Esophagus squamous epithelium (tissue), 5 donors: ENCODE data around the gene CST6. TPM values are rescaled to one million over a fixed set of nuclear protein-coding genes. Genes with fewer than 3 reads are reported as not detected.

Source experiments
- DNase-seq: peaks from one replicate; lab custom pipeline; 2025; lab: John Stamatoyannopoulos, UW
- H3K27ac ChIP-seq, 4 donors: fragments of 200-600 bp; sonication (generic); one replicate each; pipeline ENCODE4 v1.5.1; 2016 to 2019; ENCODE audit warnings: mild to moderate bottlenecking in 1 of 4
- H3K27me3 ChIP-seq, 4 donors: fragments of 200-600 bp; sonication (generic); 1 replicate in 3 of 4; 2 replicates in 1 of 4; pipeline versions ENCODE4 v1.5.1 to v1.6.0; 2017 to 2021; ENCODE audit warnings: antibody characterized with exemption in 1 of 4
- H3K36me3 ChIP-seq, 3 donors: fragments of 200-600 bp; sonication (generic); one replicate each; pipeline ENCODE4 v1.5.1; 2016 to 2019
- H3K4me1 ChIP-seq, 3 donors: fragments of 200-600 bp; sonication (generic); one replicate each; pipeline ENCODE4 v1.5.1; 2017 to 2019
- H3K4me3 ChIP-seq, 4 donors: fragments of 200-600 bp; sonication (generic); 1 replicate in 3 of 4; 2 replicates in 1 of 4; pipeline ENCODE4 v1.5.1; 2016 to 2019; ENCODE audit warnings: mild to moderate bottlenecking in 2 of 4, moderate library complexity in 1 of 4
- H3K9me3 ChIP-seq, 3 donors: fragments of 200-600 bp; sonication (generic); one replicate each; pipeline ENCODE4 v1.5.1; 2016 to 2019
- CTCF ChIP-seq, 6 experiments: fragments of 450-650 bp in 4 of 6; fragments of 200-600 bp in 2 of 6; sonication (generic) in 2 of 6; IDR thresholded peaks; one replicate each; pipeline ENCODE4 v1.5.1; 2016 to 2019; ENCODE audit warnings: antibody characterized with exemption in 6 of 6, mild to moderate bottlenecking in 4 of 6, moderate library complexity in 4 of 6
- POLR2A ChIP-seq, 4 donors: fragments of 450-650 bp; IDR thresholded peaks; one replicate each; pipeline ENCODE4 v1.6.1; 2017; ENCODE audit warnings: antibody characterized with exemption in 4 of 4, mild to moderate bottlenecking in 4 of 4, moderate library complexity in 3 of 4
- WGBS, 2 donors: methylation state at CpG; one replicate each; pipeline ENCODE4 v1.1.5; 2018; 5-methylcytosine and 5-hydroxymethylcytosine counted together
- intact Hi-C: fragments of 100-400 bp; cut with DNase I; formaldehyde crosslinking; loops from one replicate; pipeline ENCODE4 v1.15.0; 2022
- total RNA-seq, 4 donors: library from RNA; depleted of rRNA; stranded (reverse); fragments of >200 nt; gene quantifications; one replicate each; pipeline ENCODE4 v1.1.0, GENCODE V29; 2016
- donor health status: DM: yes; HTN: yes; CAD: no.

The CST6 gene
- total RNA-seq, 4 donors from 2014 or later = 14.6 to 58.5 (median 15.1) TPM

GRCh38 chr11:66050581-66051231 lies 38.9 kb downstream of the CST6 start:
- Histone ChIP-seq H3K4me1 (peaks cover 15 to 50% (median 18%) of the 10 kb centered on the region in 3 donors), H3K27me3 (peaks cover 0 to 39% (median 3%) of the 10 kb centered on the region in 4 donors), H3K9me3 (no peaks in the 10 kb centered on the region), H3K4me3 (no peak overlapping the region), H3K27ac (peak overlapping the region; percentile 87 to 92 (median 92)), H3K36me3 (peaks cover 7 to 27% (median 12%) of the 10 kb centered on the region in 3 donors)
- intact Hi-C loops = no loop called here
- WGBS, 2 donors = 84 to 94% methylated on average over 4 of the region's 5 CpGs
- DNase-seq = no peak
- TF ChIP-seq CTCF (IDR thresholded peaks at IDR 0.05) = no peak
- TF ChIP-seq POLR2A (IDR thresholded peaks at IDR 0.05) = no peak

- peaks cover 15 to 53% (median 18%) of the 10 kb centered on the region in 3 donors for H3K4me1 ChIP-seq
- H3K4me3 ChIP-seq = peak overlapping the region; percentile 88 to 99 (median 94)
- peak overlapping the region; percentile 87 to 92 (median 92) for H3K27ac ChIP-seq
- H3K9me3 ChIP-seq = no peaks in the 10 kb centered on the region
- TF ChIP-seq CTCF (IDR thresholded peaks at IDR 0.05) (no peak), POLR2A (IDR thresholded peaks at IDR 0.05) (no peak)
- peaks cover 7 to 33% (median 17%) of the 10 kb centered on the region in 3 donors for H3K36me3 ChIP-seq
- intact Hi-C loops = no loop called here
- peaks cover 0 to 33% (median 3%) of the 10 kb centered on the region in 4 donors for H3K27me3 ChIP-seq
- 16 to 30% methylated on average over 12 of the region's 12 CpGs for WGBS, 2 donors
- DNase-seq = no peak
These were observed 39.6 kb downstream of the CST6 start for GRCh38 chr11:66051371-66051765.

- WGBS, 2 donors = 0 to 2% methylated on average over 6 to 10 of the region's 84 CpGs
- peaks cover 13 to 40% (median 23%) of the 10 kb centered on the region in 3 donors for H3K36me3 ChIP-seq
These were observed 40.2 kb downstream of the CST6 start, which contains the start of gene SF3B2 for GRCh38 chr11:66051766-66052663. Gene SF3B2, plus strand, starts transcription at chr11:66052364. Its CDS starts 21 bp downstream, at chr11:66052385.

GRCh38 chr11:66052664-66052982 lies 40.8 kb downstream of the CST6 start:
- H3K4me1 ChIP-seq = peaks cover 15 to 53% (median 18%) of the 10 kb centered on the region in 3 donors
- peaks cover 18 to 46% (median 29%) of the 10 kb centered on the region in 3 donors for H3K36me3 ChIP-seq
- no peaks in the 10 kb centered on the region for H3K9me3 ChIP-seq
- DNase-seq = no peak
- WGBS, 2 donors = 1 to 4% methylated on average over 16 to 17 of the region's 17 CpGs
- H3K27ac ChIP-seq = peak overlapping the region; percentile 87 to 92 (median 92)
- H3K27me3 ChIP-seq = peaks cover 0 to 20% (median 3%) of the 10 kb centered on the region in 4 donors
- TF ChIP-seq POLR2A (IDR thresholded peaks at IDR 0.05) (no peak), CTCF (IDR thresholded peaks at IDR 0.05) (no peak)
- H3K4me3 ChIP-seq = peak overlapping the region; percentile 88 to 99 (median 94)
- intact Hi-C loops = no loop called here

More at GRCh38 chr11:66051766-66052663, 40.2 kb downstream of the CST6 start, which contains the start of gene SF3B2:
- DNase-seq = peak; percentile 93
- Histone ChIP-seq H3K27ac (peak within 1 kb of the TSS; percentile 87 to 92 (median 92)), H3K4me3 (peak within 1 kb of the TSS; percentile 88 to 99 (median 94)), H3K27me3 (peaks cover 0 to 26% (median 3%) of the 10 kb centered on the region in 4 donors), H3K4me1 (peaks cover 15 to 53% (median 18%) of the 10 kb centered on the region in 3 donors), H3K9me3 (no peaks in the 10 kb centered on the region)
- intact Hi-C loops = no loop called here
- TF ChIP-seq POLR2A (IDR thresholded peaks at IDR 0.05) (peak in 3 of 4 donors; percentile 16 to 60 (median 27)), CTCF (IDR thresholded peaks at IDR 0.05) (peak in 1 of 6 experiments; percentile 37)
